HUDEP-2 (cell line): ENCODE data around the gene PCSK5.
A peak's percentile ranks its signal among the peaks of the same experiment; 100 is the strongest.

Experiments
- DNase-seq, 76 experiments: peaks; one replicate each; lab custom pipeline; 2025; ENCODE audit not compliant: unreplicated experiment in 76 of 76; lab: John Stamatoyannopoulos, UW

The PCSK5 gene

DNA sequence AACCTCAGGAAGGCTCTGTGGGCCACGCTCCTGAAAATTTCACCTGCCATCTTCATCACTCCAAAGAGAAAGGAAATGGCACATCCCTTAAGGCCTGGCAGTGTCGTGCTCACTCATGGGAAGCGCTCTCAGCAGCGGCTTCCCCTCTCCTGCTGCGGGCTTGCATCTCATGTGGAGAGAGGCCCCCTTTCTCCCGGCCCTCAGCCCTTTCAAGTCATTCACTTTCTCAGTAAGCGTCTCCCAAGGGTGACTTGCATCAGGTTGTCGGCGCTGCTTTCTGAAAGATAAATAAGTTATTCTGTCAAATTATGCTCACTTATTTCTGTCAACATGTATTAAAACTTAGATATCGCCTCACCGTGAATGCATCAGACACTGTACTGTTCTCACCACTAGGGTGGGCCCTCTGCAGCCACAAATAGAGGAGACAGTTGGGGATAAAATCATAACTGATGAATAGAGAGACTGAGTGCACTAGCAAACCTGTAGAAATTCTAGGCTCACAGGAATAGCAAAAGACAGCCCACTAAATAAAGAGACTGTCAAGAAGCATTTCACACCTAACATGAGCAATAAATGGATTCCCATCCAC lies 329.2 kb downstream of the PCSK5 start:
- no peak for DNase-seq

GRCh38 chr9:76221423-76221822 lies 330.9 kb downstream of the PCSK5 start:
- DNase-seq: no peak

DNA sequence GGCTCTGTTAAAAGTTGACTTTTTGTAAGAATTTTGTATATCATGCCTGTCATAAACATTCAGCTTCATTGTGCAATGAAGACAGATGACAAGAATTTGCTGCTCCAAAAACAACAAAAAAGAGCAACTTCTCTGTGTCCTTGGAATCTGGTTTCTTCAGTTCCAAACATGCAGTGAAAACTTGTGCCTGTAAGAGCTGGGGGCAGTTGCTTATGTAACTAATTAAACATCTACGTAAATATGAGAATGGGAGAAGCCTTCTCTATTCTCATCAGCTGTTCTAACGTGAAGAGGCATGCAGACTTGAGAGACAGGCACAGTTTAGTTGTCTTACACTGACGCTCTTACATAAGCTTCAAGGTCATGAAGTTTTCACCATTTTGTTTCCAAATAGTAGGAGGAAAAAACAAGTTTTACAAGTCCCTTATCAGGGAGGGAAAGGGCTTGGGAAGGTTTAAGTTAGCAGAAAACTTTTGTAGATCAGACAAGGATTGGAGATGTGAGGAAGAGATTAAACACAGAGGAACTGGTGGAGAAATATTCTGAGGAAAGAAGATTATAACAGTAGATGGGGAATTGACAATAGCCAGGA lies 333.4 kb downstream of the PCSK5 start:
- DNase-seq: no peak

DNA sequence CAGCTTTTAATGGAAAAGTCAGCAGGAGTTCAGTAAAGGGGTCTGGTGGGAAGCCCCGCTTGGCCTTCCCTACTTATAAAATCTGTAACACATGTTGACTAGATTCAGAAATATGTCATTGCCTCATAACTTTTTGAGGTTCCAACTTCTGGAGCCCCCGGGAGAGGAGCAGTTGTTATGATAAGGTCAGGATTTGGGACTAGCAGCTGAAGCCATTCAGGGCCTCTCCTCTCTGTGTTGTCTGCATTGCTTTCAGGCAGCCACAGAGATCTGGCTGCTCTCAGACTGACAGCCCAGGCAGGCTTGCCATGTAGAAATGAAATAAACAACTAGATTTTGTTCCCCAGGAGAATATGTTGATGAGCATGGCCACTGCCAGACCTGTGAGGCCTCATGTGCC lies 336.7 kb downstream of the PCSK5 start:
- DNase-seq: no peak

- peak in 1 of 76 experiments; percentile 2 for DNase-seq
Observed at GRCh38 chr9:76231001-76231400, 340.5 kb downstream of the PCSK5 start.

- DNase-seq: no peak
Observed at GRCh38 chr9:76232861-76233489, 342.5 kb downstream of the PCSK5 start.

GRCh38 chr9:76240578-76240977 lies 350.1 kb downstream of the PCSK5 start:
- no peak for DNase-seq

GRCh38 chr9:76245518-76245917 lies 355.0 kb downstream of the PCSK5 start:
- DNase-seq: no peak

GRCh38 chr9:76246680-76247079 lies 356.2 kb downstream of the PCSK5 start:
- DNase-seq: no peak

DNA sequence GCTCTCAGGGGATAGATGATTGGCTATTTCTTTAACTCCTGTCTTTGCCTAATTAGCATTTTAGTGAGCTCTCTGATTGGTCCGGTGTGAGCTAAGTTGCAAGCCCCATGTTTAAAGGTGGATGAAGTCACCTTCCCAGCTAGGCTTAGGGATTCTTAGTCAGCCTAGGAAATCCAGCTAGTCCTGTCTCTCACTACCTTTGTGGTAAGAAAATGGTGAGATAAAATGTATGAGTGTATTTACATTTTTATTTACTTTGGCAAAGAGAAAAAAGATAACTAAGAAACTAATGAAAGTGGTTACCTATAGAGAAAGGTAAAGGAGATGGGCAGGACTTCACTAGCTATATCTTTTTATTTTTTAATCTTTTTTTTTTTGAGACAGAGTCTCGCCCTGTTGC lies 357.0 kb downstream of the PCSK5 start:
- no peak for DNase-seq

GRCh38 chr9:76249309-76249708 lies 358.8 kb downstream of the PCSK5 start:
- no peak for DNase-seq

- no peak for DNase-seq
Observed at GRCh38 chr9:76255781-76256455, 365.4 kb downstream of the PCSK5 start.

DNA sequence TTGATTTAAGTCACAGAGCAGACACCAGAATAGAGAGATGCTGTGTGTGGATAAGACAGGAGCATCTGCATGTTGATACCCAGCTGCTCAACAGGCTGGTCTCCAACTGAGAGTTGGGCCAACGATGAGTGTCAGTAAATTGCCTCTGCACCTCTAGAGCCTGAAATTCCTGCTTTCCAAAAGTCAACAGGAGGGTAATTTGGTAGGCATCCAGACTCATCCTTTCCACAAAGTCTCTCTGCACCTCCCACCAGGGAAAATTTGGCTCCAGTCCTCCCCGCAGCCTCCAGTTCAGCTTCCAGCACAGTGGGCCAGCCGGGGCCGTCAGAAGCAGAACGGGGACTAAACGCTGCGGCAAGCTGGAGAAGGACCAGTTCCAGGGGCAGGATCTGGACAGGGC lies 366.8 kb downstream of the PCSK5 start:
- no peak for DNase-seq

GRCh38 chr9:76266649-76267283 lies 376.3 kb downstream of the PCSK5 start:
- no peak for DNase-seq

GRCh38 chr9:76267284-76267652 lies 376.8 kb downstream of the PCSK5 start:
- DNase-seq: no peak

- no peak for DNase-seq
Observed at GRCh38 chr9:76269789-76270188, 379.3 kb downstream of the PCSK5 start.

GRCh38 chr9:76271755-76272154 lies 381.3 kb downstream of the PCSK5 start:
- DNase-seq: peak in 1 of 76 experiments; percentile 0

- DNase-seq: no peak
Observed at GRCh38 chr9:76289042-76289441, 398.6 kb downstream of the PCSK5 start.

DNA sequence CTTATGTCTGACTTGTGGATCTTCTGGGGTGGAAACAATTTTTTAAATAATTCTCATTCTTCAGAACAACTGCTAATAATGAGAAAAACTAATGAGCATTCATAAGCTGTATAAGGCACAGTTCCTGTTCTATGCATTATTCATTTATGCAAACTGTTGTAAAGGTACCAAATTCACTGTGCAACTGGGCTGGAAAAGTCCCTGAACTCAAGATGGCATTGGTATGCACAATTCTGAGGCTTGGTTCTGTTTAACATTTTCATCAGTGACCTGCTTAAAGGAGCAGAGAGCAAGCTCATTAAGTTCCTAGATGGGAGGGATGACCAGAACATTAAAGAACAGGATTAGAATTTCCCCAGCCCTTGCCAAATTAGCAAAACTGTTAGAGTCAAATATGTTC lies 399.2 kb downstream of the PCSK5 start:
- DNase-seq: no peak

- no peak for DNase-seq
Observed at GRCh38 chr9:76290555-76290954, 400.1 kb downstream of the PCSK5 start.

DNA sequence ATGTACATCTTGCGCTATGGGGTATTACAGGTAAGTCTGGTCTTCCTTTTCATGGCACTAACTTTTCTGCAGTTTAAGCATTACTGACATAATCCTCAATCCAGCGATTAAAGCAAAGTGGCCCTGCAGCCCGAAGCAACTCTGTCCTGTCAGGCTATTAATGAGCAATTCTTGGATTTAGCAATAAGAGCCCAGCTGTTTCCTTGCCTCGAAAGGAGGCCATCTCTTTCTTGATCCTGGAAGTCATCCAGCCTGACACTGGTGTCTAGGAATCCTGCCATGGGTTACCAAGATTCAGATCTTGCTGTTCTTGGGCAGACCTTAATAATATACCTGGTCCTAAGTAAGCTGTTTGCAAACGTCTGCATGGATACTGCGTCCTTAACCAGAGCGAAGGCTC lies 401.8 kb downstream of the PCSK5 start:
- no peak for DNase-seq
